Skeletal muscle tissue (tissue), 4 donors: ENCODE results near the gene NBPF4. TPM values are rescaled to one million over a fixed set of nuclear protein-coding genes. Genes with fewer than 3 reads are reported as not detected.
"Not testable (repeated sequence)": the region's sequence is repeated elsewhere in the genome, so short reads cannot be mapped to it uniquely, and the experiment has no call there.

Experiments used
- H3K27ac ChIP-seq: one replicate; pipeline ENCODE4 v1.7.0; 2013; ENCODE audit warnings: mild to moderate bottlenecking, low read depth, low read length, inconsistent platforms
- H3K27me3 ChIP-seq, 3 donors: one replicate each; pipeline ENCODE4 v1.7.0; 2013; ENCODE audit warnings: low read length in 3 of 3; ENCODE audit not compliant: control insufficient read depth in 3 of 3, insufficient read depth in 3 of 3
- H3K36me3 ChIP-seq, 3 donors: one replicate each; pipeline ENCODE4 v1.7.0; 2013; ENCODE audit warnings: low read length in 3 of 3; ENCODE audit not compliant: control insufficient read depth in 3 of 3, insufficient read depth in 3 of 3
- H3K4me1 ChIP-seq, 3 donors: one replicate each; pipeline ENCODE4 v1.7.0; 2013; ENCODE audit warnings: low read length in 3 of 3, mild to moderate bottlenecking in 3 of 3; ENCODE audit not compliant: control insufficient read depth in 3 of 3, insufficient read depth in 3 of 3
- H3K4me3 ChIP-seq, 3 donors: one replicate each; pipeline ENCODE4 v1.7.0; 2013; ENCODE audit warnings: low read length in 3 of 3
- H3K9ac ChIP-seq, 3 donors: one replicate each; pipeline ENCODE4 v1.7.0; 2013; ENCODE audit warnings: low read length in 3 of 3, mild to moderate bottlenecking in 3 of 3, moderate library complexity in 2 of 3, low read depth in 1 of 3
- H3K9me3 ChIP-seq, 3 donors: one replicate each; pipeline ENCODE4 v1.7.0; 2013; ENCODE audit warnings: low read length in 3 of 3; ENCODE audit not compliant: control insufficient read depth in 3 of 3
- total RNA-seq: library from RNA; depleted of rRNA; stranded (reverse); fragments of >200 nt; gene quantifications from one replicate; pipeline ENCODE4 v1.2.3, GENCODE V29; 2014
- donor health status: Osteomylitis.

Gene NBPF4
- total RNA-seq: not detected

- H3K27me3 ChIP-seq, H3K4me1 ChIP-seq, H3K27ac ChIP-seq, H3K9ac ChIP-seq, H3K9me3 ChIP-seq, H3K36me3 ChIP-seq, H3K4me3 ChIP-seq: not testable (repeated sequence)
These were observed at the start of gene NBPF4 for GRCh38 chr1:108243976-108244375. Gene NBPF4 (minus strand): TSS chr1:108244076. CDS start chr1:108243761, 315 bp downstream.

GRCh38 chr1:108282528-108283257, 38.8 kb upstream of the NBPF4 start:
- not testable (repeated sequence) for H3K4me1 ChIP-seq, H3K9ac ChIP-seq, H3K4me3 ChIP-seq, H3K27me3 ChIP-seq, H3K9me3 ChIP-seq, H3K27ac ChIP-seq, H3K36me3 ChIP-seq

- H3K4me3 ChIP-seq, H3K9me3 ChIP-seq, H3K9ac ChIP-seq, H3K27ac ChIP-seq, H3K27me3 ChIP-seq, H3K4me1 ChIP-seq, H3K36me3 ChIP-seq: not testable (repeated sequence)
These were observed 28.8 kb upstream of the NBPF4 start for GRCh38 chr1:108272485-108273327.

GRCh38 chr1:108267097-108267496, 23.2 kb upstream of the NBPF4 start:
- H3K9ac ChIP-seq, H3K4me1 ChIP-seq, H3K27me3 ChIP-seq, H3K36me3 ChIP-seq, H3K27ac ChIP-seq, H3K9me3 ChIP-seq, H3K4me3 ChIP-seq: not testable (repeated sequence)

GRCh38 chr1:108261967-108262366, 18.1 kb upstream of the NBPF4 start:
- H3K4me1 ChIP-seq, H3K9ac ChIP-seq, H3K27ac ChIP-seq, H3K4me3 ChIP-seq, H3K27me3 ChIP-seq, H3K36me3 ChIP-seq, H3K9me3 ChIP-seq: not testable (repeated sequence)

- H3K27ac ChIP-seq, H3K27me3 ChIP-seq: not testable (repeated sequence)
These were observed 17.6 kb upstream of the NBPF4 start for GRCh38 chr1:108261519-108261918.

GRCh38 chr1:108260578-108261259, 16.8 kb upstream of the NBPF4 start:
- not testable (repeated sequence) for H3K27ac ChIP-seq, H3K36me3 ChIP-seq, H3K9ac ChIP-seq, H3K4me1 ChIP-seq, H3K27me3 ChIP-seq, H3K4me3 ChIP-seq, H3K9me3 ChIP-seq

More at GRCh38 chr1:108261519-108261918, 17.6 kb upstream of the NBPF4 start:
- not testable (repeated sequence) for H3K9ac ChIP-seq, H3K4me1 ChIP-seq, H3K9me3 ChIP-seq, H3K4me3 ChIP-seq, H3K36me3 ChIP-seq

GRCh38 chr1:108255426-108255825, 11.6 kb upstream of the NBPF4 start:
- not testable (repeated sequence) for H3K4me1 ChIP-seq, H3K36me3 ChIP-seq, H3K4me3 ChIP-seq, H3K27me3 ChIP-seq, H3K9ac ChIP-seq, H3K27ac ChIP-seq, H3K9me3 ChIP-seq

- not testable (repeated sequence) for H3K36me3 ChIP-seq, H3K9ac ChIP-seq, H3K4me3 ChIP-seq, H3K27ac ChIP-seq, H3K9me3 ChIP-seq, H3K4me1 ChIP-seq, H3K27me3 ChIP-seq
These were observed 4.5 kb downstream of the NBPF4 start for GRCh38 chr1:108239426-108239825.

GRCh38 chr1:108235308-108235707, 8.6 kb downstream of the NBPF4 start:
- H3K9me3 ChIP-seq, H3K36me3 ChIP-seq, H3K27me3 ChIP-seq, H3K4me3 ChIP-seq, H3K27ac ChIP-seq, H3K4me1 ChIP-seq, H3K9ac ChIP-seq: not testable (repeated sequence)
